Neural crest cell (in vitro differentiated cells): Measurements from ENCODE around the gene COL8A1. TPM values are rescaled to one million over a fixed set of nuclear protein-coding genes. Genes with fewer than 3 reads are reported as not detected.

Source experiments
- DNase-seq: peaks from one replicate; pipeline ENCODE4 v3.0.0; 2021; ENCODE audit warnings: low read depth, mixed read lengths, low spot score
- H3K27ac Mint-ChIP-seq: one replicate; pipeline ENCODE4 v1.8.0; 2021; ENCODE audit warnings: mild to moderate bottlenecking, mixed read lengths; ENCODE audit not compliant: unreplicated experiment
- H3K27me3 Mint-ChIP-seq: 2 replicates; pipeline ENCODE4 v1.8.0; 2021; ENCODE audit warnings: low read depth, mild to moderate bottlenecking, mixed read lengths
- H3K36me3 Mint-ChIP-seq: 2 replicates; pipeline ENCODE4 v1.8.0; 2021; ENCODE audit warnings: low read depth, mild to moderate bottlenecking, mixed read lengths
- H3K4me1 Mint-ChIP-seq: 2 replicates; pipeline ENCODE4 v1.8.0; 2021; ENCODE audit warnings: mixed read lengths
- H3K4me3 Mint-ChIP-seq: one replicate; pipeline ENCODE4 v1.8.0; 2021; ENCODE audit warnings: mild to moderate bottlenecking, mixed read lengths
- H3K9me3 Mint-ChIP-seq: 2 replicates; pipeline ENCODE4 v1.8.0; 2021; ENCODE audit warnings: mixed read lengths
- total RNA-seq: library from RNA; stranded (reverse); gene quantifications from 2 replicates; pipeline ENCODE4 v1.2.1, GENCODE V29; 2021
- TF ChIP-seq, protein P1 (sequence below): fragments of 200-600 bp; sonication (generic); conservative IDR thresholded peaks from 2 replicates; pipeline ENCODE4 v1.5.0; 2021; ENCODE audit warnings: antibody characterized with exemption, mild to moderate bottlenecking

COL8A1 gene
- total RNA-seq, 1 donor from 2014 or later = 0.28 TPM

GRCh38 chr3:99706410-99706809, 68.0 kb downstream of the COL8A1 start:
- Mint-ChIP-seq H3K36me3 (no peaks in the 10 kb centered on the region), H3K27me3 (no peaks in the 10 kb centered on the region), H3K4me3 (no peak overlapping the region), H3K9me3 (no peaks in the 10 kb centered on the region), H3K27ac (no peak overlapping the region), H3K4me1 (no peaks in the 10 kb centered on the region)
- TF ChIP-seq, protein P1, sequence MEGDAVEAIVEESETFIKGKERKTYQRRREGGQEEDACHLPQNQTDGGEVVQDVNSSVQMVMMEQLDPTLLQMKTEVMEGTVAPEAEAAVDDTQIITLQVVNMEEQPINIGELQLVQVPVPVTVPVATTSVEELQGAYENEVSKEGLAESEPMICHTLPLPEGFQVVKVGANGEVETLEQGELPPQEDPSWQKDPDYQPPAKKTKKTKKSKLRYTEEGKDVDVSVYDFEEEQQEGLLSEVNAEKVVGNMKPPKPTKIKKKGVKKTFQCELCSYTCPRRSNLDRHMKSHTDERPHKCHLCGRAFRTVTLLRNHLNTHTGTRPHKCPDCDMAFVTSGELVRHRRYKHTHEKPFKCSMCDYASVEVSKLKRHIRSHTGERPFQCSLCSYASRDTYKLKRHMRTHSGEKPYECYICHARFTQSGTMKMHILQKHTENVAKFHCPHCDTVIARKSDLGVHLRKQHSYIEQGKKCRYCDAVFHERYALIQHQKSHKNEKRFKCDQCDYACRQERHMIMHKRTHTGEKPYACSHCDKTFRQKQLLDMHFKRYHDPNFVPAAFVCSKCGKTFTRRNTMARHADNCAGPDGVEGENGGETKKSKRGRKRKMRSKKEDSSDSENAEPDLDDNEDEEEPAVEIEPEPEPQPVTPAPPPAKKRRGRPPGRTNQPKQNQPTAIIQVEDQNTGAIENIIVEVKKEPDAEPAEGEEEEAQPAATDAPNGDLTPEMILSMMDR = no peak
- DNase-seq = no peak

- DNase-seq = no peak
- Mint-ChIP-seq H3K27ac (no peak overlapping the region), H3K27me3 (peaks cover 3% of the 10 kb centered on the region), H3K9me3 (no peaks in the 10 kb centered on the region), H3K36me3 (no peaks in the 10 kb centered on the region), H3K4me1 (no peaks in the 10 kb centered on the region), H3K4me3 (no peak overlapping the region)
- TF ChIP-seq, protein P1 = no peak
Observed at GRCh38 chr3:99708207-99708745, 69.9 kb downstream of the COL8A1 start.

GRCh38 chr3:99709686-99710085, 71.3 kb downstream of the COL8A1 start:
- TF ChIP-seq, protein P1 = no peak
- Mint-ChIP-seq H3K36me3 (no peaks in the 10 kb centered on the region), H3K4me1 (no peaks in the 10 kb centered on the region)

DNA sequence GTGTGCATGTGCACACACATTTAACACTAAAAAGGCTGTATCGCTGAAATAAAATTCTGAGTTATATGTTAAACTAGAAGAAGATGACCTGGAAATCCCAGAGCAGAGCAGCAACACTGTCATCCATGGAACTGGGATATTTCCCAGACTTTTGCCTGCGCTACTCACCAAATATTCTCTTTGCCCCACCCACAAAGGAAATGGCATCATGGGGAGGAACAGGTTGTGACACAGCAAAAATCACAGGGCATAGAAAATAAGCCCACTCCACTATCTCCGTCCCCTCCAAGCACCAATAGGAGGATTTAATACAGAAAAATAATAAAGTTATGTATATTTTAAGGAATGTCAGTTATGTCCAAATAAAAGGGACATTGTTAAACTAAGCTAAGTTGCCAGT, 71.7 kb downstream of the COL8A1 start:
- Mint-ChIP-seq H3K27me3 (peaks cover 11% of the 10 kb centered on the region), H3K9me3 (no peaks in the 10 kb centered on the region)

More at GRCh38 chr3:99709686-99710085, 71.3 kb downstream of the COL8A1 start:
- Mint-ChIP-seq H3K9me3 (no peaks in the 10 kb centered on the region), H3K27ac (no peak overlapping the region), H3K27me3 (peaks cover 9% of the 10 kb centered on the region), H3K4me3 (no peak overlapping the region)
- no peak for DNase-seq

DNA sequence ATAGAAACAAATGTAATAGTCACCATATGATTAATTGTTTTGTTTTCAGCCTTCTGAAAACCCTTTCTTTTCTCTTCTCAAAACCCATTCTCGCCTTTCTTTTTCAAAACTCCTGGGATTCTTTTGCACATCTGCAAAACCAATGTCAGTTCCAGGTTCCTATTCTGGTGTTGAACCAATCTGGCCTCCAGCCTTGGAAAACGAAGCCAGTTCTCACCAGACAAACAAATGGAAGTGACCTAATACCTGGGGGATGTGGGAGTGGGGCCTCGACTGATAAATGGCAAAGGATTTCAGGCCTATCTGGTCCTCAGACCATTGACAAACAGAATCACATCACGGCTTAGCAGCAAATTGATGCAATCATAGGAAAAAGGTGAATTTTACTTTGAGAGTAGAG, 73.0 kb downstream of the COL8A1 start:
- Mint-ChIP-seq H3K9me3 (no peaks in the 10 kb centered on the region), H3K27me3 (peaks cover 13% of the 10 kb centered on the region), H3K27ac (no peak overlapping the region), H3K4me3 (no peak overlapping the region), H3K36me3 (no peaks in the 10 kb centered on the region), H3K4me1 (peaks cover under 1% of the 10 kb centered on the region)
- DNase-seq = no peak
- TF ChIP-seq, protein P1 = no peak

More for the DNA sequence above, 71.7 kb downstream of the COL8A1 start:
- no peak overlapping the region for H3K4me3 Mint-ChIP-seq
- no peaks in the 10 kb centered on the region for H3K36me3 Mint-ChIP-seq
- TF ChIP-seq, protein P1 = no peak
- no peak overlapping the region for H3K27ac Mint-ChIP-seq
- no peaks in the 10 kb centered on the region for H3K4me1 Mint-ChIP-seq
- no peak for DNase-seq
